ENCODE results near the gene CBX8. TPM values are rescaled to one million over a fixed set of nuclear protein-coding genes. Genes with fewer than 3 reads are reported as not detected.

CBX8 gene
- total and polyA plus RNA-seq, 2 of the 13 experiments (the other 11 are each of a cell fraction or from before 2014, with no cell fraction given), result 0.34 to 12.6 TPM

DNA sequence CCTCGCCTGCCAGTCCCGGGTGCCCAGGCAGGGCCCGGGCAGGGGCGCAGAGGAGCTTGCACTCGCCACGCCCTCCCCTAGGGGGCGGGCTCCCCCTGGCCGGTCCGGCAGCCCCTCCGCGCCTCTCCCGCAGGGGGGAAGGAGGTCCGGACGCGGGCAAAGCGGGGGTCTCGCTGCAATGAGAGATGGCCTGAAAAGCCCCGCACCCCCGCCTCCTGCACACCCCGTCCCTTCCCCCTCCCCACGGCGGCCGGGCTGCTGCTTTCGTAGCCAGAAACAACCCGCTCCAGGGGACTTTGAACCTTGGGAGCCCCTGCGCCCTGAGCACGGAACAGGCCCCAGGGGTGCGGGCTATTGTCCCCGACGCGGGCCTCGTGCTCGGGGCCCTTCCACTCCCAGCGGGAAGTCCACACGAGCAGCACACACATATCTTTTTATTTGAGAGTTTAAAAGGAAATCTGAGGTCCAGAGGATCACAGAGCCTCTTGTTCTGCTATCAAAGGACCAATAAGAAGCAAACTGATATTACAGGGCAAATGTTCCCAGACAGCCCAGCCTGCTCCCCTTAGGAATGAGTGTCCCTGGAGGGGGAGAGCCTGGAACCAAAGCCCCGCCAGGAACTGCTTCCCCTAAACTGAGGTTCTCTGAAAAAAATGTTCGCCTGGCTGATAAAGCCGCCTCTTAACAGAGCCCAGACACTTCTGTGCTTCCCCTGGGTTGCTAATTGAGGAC lies 48.2 kb upstream of the CBX8 start (continued):
- TF ChIP-seq RXRB (CRISPR knock-in tag; IDR thresholded peaks at IDR 0.05; ENCODE audit: borderline replicate concordance) (peak; percentile 79), FOXM1 (CRISPR knock-in tag; IDR thresholded peaks at IDR 0.05) (no peak), TAF1 (CRISPR knock-in tag; IDR thresholded peaks at IDR 0.05) (no peak; the same call in 1 of the 2 replicates), HHEX (CRISPR knock-in tag; IDR thresholded peaks at IDR 0.05) (no peak), POLR2G (IDR thresholded peaks at IDR 0.05; ENCODE audit: low read depth, low read length) (peak; percentile 92), HOXA7 (CRISPR knock-in tag; IDR thresholded peaks at IDR 0.05) (no peak), TEAD2 (CRISPR knock-in tag; IDR thresholded peaks at IDR 0.05) (no peak), HNRNPH1 (optimal IDR thresholded peaks at IDR 0.05; ENCODE audit: low read depth, low read length) (peak; percentile 30), ZNF530 (CRISPR knock-in tag; IDR thresholded peaks at IDR 0.05; ENCODE audit: low read depth) (no peak)
- TF ChIP-seq, protein P1, sequence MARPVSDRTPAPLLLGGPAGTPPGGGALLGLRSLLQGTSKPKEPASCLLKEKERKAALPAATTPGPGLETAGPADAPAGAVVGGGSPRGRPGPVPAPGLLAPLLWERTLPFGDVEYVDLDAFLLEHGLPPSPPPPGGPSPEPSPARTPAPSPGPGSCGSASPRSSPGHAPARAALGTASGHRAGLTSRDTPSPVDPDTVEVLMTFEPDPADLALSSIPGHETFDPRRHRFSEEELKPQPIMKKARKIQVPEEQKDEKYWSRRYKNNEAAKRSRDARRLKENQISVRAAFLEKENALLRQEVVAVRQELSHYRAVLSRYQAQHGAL (CRISPR knock-in tag; IDR thresholded peaks at IDR 0.05; ENCODE audit: not compliant biosample characterization), result no peak
- TF ChIP-seq, protein P2, sequence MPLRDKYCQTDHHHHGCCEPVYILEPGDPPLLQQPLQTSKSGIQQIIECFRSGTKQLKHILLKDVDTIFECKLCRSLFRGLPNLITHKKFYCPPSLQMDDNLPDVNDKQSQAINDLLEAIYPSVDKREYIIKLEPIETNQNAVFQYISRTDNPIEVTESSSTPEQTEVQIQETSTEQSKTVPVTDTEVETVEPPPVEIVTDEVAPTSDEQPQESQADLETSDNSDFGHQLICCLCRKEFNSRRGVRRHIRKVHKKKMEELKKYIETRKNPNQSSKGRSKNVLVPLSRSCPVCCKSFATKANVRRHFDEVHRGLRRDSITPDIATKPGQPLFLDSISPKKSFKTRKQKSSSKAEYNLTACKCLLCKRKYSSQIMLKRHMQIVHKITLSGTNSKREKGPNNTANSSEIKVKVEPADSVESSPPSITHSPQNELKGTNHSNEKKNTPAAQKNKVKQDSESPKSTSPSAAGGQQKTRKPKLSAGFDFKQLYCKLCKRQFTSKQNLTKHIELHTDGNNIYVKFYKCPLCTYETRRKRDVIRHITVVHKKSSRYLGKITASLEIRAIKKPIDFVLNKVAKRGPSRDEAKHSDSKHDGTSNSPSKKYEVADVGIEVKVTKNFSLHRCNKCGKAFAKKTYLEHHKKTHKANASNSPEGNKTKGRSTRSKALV (CRISPR knock-in tag; IDR thresholded peaks at IDR 0.05), result peak; percentile 69; the same call in 1 of the 2 replicates
- TF ChIP-seq, protein P3, sequence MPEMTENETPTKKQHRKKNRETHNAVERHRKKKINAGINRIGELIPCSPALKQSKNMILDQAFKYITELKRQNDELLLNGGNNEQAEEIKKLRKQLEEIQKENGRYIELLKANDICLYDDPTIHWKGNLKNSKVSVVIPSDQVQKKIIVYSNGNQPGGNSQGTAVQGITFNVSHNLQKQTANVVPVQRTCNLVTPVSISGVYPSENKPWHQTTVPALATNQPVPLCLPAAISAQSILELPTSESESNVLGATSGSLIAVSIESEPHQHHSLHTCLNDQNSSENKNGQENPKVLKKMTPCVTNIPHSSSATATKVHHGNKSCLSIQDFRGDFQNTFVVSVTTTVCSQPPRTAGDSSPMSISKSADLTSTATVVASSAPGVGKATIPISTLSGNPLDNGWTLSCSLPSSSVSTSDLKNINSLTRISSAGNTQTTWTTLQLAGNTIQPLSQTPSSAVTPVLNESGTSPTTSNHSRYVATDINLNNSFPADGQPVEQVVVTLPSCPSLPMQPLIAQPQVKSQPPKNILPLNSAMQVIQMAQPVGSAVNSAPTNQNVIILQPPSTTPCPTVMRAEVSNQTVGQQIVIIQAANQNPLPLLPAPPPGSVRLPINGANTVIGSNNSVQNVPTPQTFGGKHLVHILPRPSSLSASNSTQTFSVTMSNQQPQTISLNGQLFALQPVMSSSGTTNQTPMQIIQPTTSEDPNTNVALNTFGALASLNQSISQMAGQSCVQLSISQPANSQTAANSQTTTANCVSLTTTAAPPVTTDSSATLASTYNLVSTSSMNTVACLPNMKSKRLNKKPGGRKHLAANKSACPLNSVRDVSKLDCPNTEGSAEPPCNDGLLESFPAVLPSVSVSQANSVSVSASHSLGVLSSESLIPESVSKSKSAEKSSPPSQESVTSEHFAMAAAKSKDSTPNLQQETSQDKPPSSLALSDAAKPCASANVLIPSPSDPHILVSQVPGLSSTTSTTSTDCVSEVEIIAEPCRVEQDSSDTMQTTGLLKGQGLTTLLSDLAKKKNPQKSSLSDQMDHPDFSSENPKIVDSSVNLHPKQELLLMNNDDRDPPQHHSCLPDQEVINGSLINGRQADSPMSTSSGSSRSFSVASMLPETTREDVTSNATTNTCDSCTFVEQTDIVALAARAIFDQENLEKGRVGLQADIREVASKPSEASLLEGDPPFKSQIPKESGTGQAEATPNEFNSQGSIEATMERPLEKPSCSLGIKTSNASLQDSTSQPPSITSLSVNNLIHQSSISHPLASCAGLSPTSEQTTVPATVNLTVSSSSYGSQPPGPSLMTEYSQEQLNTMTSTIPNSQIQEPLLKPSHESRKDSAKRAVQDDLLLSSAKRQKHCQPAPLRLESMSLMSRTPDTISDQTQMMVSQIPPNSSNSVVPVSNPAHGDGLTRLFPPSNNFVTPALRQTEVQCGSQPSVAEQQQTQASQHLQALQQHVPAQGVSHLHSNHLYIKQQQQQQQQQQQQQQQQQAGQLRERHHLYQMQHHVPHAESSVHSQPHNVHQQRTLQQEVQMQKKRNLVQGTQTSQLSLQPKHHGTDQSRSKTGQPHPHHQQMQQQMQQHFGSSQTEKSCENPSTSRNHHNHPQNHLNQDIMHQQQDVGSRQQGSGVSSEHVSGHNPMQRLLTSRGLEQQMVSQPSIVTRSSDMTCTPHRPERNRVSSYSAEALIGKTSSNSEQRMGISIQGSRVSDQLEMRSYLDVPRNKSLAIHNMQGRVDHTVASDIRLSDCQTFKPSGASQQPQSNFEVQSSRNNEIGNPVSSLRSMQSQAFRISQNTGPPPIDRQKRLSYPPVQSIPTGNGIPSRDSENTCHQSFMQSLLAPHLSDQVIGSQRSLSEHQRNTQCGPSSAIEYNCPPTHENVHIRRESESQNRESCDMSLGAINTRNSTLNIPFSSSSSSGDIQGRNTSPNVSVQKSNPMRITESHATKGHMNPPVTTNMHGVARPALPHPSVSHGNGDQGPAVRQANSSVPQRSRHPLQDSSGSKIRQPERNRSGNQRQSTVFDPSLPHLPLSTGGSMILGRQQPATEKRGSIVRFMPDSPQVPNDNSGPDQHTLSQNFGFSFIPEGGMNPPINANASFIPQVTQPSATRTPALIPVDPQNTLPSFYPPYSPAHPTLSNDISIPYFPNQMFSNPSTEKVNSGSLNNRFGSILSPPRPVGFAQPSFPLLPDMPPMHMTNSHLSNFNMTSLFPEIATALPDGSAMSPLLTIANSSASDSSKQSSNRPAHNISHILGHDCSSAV (CRISPR knock-in tag; IDR thresholded peaks at IDR 0.05; ENCODE audit: borderline replicate concordance), result no peak
- TF ChIP-seq, protein P4, sequence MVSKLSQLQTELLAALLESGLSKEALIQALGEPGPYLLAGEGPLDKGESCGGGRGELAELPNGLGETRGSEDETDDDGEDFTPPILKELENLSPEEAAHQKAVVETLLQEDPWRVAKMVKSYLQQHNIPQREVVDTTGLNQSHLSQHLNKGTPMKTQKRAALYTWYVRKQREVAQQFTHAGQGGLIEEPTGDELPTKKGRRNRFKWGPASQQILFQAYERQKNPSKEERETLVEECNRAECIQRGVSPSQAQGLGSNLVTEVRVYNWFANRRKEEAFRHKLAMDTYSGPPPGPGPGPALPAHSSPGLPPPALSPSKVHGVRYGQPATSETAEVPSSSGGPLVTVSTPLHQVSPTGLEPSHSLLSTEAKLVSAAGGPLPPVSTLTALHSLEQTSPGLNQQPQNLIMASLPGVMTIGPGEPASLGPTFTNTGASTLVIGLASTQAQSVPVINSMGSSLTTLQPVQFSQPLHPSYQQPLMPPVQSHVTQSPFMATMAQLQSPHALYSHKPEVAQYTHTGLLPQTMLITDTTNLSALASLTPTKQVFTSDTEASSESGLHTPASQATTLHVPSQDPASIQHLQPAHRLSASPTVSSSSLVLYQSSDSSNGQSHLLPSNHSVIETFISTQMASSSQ (IDR thresholded peaks at IDR 0.05; ENCODE audit: low read depth), result no peak
- TF ChIP-seq, protein P4 (CRISPR knock-in tag; IDR thresholded peaks at IDR 0.05; ENCODE audit: borderline replicate concordance), result peak; percentile 30; the same call in 1 of the 2 replicates

All from HepG2 (cell line).